GM19452 (cell line): ENCODE data around the gene DCLRE1C.
A peak's percentile ranks its signal among the peaks of the same experiment; 100 is the strongest.
"Not testable (repeated sequence)": the region's sequence is repeated elsewhere in the genome, so short reads cannot be mapped to it uniquely, and the experiment has no call there.

Source experiments
- ATAC-seq: cut with Tn5 transposase; IDR thresholded peaks from one replicate; pipeline ENCODE4 v1.9.1; 2021; ENCODE audit not compliant: unreplicated experiment

The DCLRE1C gene

DNA sequence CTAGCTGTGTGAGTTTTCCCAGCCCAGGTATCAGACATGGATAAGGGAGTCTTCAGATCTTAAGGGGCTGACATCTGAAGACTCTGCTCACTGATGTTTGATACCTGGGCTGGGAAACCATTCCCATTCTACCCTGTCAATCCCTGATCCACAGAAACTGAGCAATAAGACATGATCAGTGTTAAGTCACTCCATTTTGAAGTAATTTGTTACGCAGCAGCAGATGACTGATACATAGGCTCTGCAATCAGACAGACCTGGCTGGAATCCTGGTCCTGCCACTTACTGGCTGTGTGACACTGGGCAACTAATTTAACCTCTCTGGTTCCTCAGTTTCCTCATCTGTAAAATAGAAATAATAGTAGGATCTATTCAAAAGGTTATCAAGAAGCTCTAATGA lies 6.6 kb downstream of the DCLRE1C start:
- ATAC-seq: no peak

DNA sequence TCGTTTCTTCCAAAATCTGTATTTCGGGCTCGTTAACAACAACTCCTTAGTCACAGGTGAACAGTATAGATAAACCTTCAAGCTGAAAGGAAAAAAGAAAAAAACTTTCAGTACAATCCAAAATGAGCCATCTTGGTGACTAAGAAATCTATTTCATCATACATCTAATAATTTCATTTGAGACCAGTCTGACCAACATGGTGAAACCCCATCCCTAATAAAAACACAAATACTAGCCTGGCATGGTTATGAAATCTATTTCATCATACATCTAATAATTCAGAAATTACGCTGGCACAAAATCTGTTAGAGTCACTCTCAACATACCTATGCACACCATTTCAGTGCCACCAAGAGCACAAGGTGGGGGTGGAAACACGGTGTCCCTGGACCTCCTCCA lies 8.8 kb downstream of the DCLRE1C start:
- no peak for ATAC-seq

DNA sequence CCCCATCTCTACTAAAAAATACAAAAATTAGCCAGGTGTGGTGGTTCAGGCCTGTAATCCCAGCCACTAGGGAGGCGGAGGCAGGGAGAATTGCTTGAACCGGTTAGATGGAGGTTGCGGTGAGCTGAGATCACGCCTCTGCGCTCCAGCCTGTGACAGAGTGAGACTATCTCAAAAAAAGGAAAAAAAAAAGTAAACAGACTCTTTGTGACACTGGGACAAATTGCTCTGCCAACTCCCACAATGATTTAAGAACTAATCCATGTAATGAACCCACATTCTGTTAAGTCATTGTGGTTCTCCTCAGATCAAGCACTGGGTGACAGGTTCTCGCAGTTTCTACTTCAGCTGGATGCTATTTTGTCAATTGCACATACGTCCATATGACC lies 11.0 kb downstream of the DCLRE1C start:
- ATAC-seq: not testable (repeated sequence)

DNA sequence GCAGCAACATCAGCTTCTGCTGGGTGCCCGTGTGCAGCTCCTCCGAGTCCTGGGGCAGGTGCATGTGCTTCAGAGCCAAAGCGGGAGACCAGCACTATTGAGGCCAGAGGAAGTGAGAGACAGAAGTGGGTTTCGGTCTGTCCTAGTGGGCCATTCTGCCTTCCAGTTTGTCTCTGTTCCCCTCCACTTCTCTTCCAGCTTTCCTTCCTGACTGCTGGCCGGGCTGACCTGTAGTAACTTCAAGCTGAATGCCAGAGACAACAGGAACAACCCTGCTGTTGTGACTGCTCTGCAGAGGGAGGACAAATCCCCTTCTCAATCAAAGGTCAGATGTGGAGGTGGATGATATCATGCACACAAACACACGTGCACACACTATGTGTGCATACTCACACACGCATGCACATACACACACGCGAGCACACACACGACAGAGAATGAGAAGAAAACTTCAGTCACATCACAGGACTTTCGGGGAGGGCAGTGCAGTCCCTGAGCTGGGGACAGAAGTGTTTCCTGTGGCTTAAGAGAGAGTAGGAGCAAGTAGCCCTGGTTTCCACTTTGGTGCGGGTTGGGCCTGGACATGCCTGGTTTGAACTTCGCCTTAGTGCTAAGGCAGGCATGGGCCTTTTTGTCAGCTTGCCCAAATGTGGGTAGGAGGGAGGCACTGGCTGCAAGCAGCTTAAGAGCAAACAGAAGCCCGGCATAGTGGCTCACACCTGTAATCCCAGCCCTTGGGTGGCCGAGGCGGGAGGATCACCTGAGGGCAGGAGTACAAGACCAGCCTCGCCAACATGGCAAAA lies 11.5 kb downstream of the DCLRE1C start:
- peak; percentile 89 for ATAC-seq

DNA sequence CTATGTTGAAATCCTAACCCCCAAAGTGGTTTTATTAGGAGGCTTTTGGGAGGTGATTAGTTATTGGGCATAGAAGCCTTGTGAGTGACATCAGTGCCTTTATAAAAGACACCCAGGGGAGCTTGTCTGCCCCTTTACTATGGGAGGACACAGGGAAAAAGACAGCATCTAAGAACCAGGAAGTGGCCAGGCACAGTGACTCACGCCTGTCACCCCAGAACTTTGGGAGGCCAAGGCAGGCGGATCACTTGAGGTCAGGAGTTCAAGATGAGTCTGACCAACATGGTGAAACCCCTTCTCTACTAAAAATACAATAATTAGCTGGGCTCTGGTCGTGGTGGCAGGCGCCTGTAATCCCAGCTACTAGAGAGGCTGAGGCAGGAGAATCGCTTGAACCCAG lies 14.9 kb downstream of the DCLRE1C start:
- ATAC-seq: not testable (repeated sequence)

DNA sequence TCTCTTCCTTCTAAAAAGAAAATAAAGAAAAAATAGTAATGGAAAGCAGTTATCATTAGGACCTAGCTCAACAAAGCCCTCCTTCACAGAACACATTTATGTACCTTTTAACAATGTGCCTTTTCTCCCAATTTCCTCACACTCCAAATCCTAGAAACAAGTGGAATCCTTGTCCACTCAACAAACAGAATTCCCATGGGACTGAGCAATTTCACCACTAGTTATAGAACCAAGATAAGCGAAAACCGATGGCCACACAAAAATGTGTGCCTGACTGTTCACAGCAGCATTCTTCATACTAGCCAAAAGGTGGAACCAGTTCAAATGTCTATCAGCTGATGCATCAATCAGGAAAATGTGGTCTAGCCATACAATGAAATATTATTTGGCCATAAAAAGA lies 17.3 kb downstream of the DCLRE1C start:
- no peak for ATAC-seq

DNA sequence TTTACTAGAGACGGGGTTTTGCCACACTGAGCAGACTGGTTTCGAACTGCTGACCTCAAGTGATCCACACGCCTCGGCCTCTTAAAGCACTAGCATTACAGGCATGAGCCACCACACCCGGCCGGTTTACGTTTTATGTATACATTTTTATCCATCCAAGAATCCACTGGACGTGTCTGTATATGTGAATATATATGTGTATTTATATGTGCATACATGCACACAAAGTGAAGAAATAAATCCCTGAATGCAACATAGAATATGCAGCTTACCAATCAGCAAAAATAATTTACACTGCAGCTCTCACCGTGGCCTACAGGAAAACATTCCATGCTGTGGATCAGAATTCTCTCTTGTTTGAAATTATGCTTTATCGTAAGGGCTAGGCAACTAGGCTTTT lies 23.3 kb downstream of the DCLRE1C start:
- ATAC-seq: no peak

DNA sequence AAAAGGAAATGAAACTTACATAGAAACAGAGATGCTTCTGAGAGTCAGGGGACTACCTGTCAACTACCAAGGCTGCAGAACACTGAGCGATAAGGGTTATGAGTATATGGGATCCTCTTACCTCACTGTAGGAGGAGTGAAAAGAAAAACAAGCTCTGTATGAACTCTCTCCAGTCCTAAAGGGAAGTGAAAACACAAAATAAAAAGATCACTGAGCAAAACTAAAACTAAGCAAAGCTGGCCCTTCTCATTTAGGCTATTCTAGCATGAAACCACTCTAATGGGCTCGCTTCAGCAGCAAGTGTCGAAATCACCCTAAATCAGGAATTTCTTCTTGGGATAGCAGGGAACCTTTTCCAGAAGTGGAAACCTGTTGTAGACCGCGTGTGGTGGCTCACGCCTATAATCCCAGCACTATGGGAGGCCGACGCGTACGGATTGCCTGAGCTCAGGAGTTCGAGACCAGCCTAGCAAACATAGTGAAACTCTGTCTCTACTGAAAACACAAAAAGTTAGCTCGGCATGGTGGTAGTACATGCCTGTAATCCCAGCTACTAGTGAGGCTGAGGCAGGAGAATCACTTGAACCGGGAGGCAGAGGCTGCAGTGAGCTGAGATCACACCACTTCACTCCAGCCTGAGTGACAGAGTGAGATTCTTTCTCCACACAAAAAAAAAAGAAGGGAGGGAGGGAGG lies 27.0 kb downstream of the DCLRE1C start:
- ATAC-seq: peak; percentile 95

DNA sequence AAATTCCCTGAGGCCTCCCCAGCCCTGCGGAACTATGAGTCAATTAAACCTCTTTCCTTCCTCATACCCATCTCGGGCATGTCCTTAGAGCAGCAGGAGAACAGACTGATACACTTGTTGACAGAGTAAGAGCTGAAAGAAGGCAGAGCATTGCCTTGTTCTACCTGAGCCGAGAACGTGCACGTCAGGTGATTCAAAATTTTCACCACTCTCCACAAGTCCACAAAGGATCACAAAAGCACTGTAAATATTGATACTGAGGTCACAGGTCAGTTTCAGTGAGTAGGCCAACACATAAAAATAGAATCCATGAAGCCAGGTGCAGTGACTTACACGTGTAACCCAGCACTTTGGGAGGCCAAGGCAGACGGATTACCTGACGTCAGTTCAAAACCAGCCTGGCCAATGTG lies 27.8 kb downstream of the DCLRE1C start:
- peak; percentile 6 for ATAC-seq

DNA sequence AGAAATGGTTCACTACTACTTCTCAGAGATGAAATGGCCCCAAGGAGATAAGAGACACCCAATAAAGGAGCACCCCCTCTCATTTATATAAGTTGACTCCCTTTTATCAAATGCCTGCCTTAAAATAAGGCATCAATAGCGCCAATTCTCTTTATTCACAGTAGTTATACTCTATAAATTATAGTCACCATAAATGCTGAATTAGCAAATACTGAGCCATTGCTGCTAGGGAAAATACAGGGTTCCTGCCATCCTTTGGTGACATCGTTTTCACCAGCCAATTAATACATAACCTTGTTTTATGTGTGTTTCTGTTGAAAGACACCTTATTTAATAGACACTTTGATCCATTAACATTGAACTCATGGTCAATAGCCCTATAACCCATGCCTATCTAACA lies 28.6 kb downstream of the DCLRE1C start:
- no peak for ATAC-seq

DNA sequence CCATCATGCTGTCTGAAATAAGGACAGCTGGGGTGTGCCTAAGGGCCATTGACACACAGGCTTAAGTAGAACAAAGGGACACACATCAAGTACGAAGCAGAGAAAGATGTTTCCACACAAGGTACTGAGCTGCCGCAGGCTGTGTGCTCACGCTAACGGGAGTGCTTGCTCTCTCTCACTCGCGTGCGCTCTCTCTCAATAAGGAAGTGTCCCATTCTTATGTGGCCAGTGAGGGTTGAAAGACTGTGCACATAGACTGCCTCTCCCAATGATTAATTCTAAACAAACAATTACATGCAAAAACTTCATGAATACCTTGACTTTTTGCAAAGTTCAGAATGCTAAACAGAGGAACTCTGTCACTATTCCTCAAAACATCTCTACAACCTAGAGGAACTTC lies 29.9 kb downstream of the DCLRE1C start:
- no peak for ATAC-seq

DNA sequence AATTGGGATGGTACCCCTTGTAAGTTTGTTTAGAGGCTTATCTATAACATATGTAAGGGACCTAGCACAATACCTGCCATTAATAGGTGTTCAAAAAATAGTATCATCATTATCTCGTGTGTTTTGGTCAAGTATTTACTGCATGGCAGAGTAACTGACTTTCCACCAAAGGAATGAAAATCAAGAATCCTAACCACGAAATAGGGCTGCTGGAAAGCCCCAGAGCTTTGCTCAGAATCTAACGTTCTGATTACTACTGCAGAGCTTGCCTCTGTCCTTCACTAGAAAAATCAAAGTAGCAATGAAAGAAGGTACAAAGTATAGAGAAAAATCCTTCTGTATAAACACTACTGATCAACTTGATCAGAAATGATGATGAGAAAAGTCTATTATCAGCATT lies 34.9 kb downstream of the DCLRE1C start:
- ATAC-seq: no peak

DNA sequence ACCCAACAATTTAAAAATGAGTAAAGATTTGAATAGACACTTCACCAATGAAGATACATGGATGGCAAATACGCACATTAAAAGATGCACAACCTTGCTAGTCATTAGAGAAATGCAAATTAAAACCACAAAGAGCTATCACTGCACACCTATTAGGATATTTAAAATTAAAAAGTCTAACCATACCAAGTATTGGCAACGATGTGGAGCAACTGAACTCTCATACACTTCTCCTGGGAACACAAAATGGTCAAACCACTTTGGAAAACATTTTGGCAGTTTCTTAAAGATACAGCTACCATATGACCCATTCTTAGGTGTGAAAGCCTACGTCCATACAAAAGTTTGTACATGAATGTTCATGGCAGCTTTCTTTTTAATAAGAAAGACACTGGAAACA lies 36.1 kb downstream of the DCLRE1C start:
- no peak for ATAC-seq

DNA sequence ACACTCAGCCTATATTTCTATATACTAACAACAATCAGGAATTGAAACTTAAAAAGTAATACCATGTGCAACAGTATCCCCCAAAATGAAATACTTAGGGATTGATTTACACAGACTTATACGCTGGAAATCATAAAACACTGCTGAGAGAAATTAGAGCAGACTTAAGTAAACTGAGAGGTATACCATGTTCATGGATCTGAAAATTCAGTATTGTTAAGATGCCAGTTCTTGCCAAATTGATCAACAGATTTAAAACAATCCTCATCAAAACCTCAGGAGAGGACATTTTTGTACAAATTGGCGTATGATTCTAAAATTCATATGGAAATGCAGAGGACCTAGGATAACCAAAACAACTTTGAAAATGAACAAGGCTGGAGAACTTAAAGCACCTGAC lies 37.3 kb downstream of the DCLRE1C start:
- ATAC-seq: no peak

DNA sequence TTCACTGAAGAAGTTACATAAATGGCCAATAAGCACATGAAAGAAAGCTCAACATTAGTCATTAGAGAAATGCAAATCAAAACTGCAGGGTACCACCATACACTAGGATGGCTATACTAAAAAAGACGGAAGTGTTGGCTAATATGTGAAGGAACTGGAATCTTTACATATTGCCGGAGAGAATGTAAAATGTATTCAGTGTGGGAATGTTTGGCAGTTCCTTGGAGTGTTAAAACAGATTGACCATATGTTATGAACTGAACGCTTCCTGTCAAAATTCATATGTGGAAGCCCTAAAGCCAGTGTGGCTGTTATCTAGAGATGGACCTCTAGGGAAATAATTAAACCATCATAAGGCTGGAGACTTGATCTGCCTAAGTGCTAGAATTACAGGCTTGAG lies 42.1 kb downstream of the DCLRE1C start:
- no peak for ATAC-seq

DNA sequence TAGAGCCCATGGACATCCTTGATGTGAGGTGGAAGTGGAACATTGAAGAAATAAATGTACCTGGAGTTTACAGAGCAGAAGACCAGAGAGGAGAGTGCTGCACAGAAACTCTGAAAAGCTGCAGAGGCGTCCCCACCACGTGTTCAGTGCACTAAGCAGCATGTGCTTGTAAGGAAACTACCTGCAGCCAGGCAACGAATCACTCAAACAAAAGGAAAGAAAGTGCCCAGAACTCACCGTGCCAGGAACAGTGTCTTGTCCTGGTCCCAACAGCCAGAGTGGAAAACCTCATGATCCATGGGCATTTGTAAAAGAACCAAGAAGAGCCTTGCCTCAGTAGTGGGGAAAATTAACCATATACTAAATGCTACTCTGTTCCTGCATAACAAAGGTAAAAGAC lies 42.9 kb downstream of the DCLRE1C start:
- ATAC-seq: no peak

DNA sequence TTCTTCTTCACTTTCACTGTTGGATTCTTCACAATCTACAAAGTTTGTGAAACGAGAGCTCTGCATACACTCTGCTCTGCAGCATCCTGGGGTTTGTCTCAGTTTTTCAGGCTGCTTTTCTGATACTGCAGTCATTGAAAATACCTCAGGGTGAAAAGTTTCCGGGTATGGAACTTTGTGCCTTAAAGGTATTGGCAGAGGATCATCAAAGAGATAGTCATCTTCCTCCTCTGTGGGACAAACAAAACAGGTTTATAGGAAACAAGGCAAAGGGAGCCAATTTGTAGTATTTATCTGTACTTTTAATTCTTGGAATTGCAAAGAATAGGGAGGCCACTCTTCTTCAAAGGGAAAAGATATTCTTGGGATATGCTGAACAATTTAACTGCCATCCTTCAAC lies 44.8 kb downstream of the DCLRE1C start:
- ATAC-seq: no peak

DNA sequence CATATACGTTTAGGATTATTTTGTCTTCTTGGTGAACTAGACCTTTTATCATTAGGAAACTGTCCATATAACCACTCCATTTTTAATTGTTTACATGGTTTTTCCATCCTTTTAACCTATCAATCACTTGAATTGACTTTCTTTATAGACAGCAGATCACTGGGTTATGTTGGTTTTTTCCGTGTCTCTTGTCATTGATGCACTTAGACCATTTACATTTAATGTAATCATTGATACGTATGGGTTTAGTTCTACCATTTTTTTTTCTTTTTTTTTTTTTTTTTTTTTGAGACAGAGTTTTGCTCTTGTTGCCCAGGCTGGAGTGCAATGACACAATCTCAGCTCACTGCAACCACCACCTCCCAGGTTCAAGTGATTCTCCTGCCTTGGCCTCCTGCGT lies 46.3 kb downstream of the DCLRE1C start:
- ATAC-seq: not testable (repeated sequence)

DNA sequence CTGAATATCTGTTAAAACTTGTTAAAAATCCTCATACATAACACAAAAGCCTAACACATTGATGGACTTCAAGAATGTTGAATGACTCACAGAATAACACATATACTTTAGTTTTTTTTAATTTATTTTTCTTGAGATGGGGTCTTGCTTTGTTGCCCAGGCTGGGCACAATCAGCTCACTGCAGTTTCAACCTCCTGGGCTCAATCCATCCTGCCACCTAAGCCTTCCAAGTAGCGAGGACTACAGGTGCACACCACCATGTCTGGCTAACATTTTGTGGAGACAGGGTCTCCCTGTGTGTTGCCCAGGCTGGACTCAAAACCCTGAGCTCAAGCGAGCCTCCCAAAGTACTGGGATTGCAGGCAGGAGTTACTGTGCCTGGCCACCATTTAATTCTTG lies 47.1 kb downstream of the DCLRE1C start:
- ATAC-seq: no peak

DNA sequence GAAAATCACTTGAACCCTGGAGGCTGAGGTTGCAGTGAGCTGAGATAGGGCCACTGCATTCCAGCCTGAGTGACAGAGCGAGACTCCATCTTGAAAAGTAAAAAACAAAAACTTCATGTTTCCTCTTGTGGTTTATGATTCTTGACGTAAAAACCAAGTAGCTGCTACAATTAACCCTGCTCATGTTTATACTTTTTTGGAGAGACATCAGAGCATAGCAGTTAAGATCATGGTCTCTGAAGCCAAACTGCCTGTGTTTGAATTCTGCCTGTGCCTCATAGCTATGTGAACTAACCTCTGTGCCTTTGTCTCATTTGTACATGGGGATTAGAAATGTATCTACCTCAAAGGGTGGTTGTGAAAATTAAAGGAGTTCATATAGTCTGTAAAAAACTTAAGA lies 48.0 kb downstream of the DCLRE1C start:
- ATAC-seq: no peak

DNA sequence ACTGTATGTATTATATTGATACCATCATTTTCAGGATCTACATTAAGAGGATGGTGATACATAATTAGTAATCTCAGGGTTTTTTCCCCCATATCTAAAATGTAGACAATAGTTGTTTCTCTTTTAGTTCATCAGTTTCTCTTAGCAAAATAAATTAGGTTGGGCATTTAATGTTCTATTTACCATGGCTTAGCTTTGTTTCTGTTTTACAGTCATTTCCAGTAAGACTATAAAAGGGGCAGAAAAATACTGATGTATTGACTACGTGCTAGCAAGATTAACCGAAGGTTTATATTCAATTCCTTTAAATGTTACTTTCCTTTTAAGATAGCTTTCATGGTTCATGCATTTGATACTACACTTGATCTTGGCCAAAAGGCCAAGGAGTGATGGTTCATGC lies 49.0 kb downstream of the DCLRE1C start:
- no peak for ATAC-seq

DNA sequence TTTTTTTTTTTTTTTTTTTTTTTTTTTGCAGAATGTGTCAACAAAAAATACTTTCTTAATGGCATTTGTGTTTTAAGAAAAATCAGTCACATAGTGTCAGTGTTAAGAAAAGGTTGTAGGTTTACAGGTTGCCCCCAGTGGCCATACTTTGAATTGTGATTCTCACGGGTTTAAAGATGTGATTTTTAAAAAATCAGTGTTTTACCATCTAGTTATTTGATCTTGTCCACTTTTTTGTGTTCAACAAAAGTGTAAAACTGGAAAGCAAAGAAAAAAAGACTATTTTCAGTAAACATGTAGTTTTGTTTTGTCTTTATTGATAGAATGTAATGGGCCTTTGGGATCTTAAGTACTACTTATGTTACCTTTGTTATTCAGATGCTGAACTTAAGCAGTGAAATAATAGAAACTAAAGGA lies 49.6 kb downstream of the DCLRE1C start:
- no peak for ATAC-seq

DNA sequence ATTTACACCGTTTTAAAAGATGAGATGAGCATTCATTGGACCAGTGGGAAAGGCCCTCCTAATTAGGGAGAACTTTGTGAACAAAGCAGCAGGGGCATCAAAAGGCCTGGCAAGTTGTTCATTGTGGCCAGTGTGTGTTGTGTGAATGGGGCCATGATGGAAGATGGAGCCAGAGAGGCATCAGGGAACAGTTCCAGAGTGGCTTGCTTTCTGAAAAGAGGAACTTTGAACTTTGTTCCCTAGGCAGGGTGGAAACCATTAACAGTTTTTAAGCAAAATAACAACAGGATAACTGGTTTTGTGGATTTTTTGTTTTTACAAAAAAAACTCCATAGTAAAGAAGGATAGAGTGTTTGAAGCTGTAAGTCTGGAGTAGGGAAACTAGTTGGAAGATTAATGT lies 62.7 kb downstream of the DCLRE1C start:
- no peak for ATAC-seq
